Liver (tissue), 9 donors: ENCODE data around the gene MECP2. TPM values are rescaled to one million over a fixed set of nuclear protein-coding genes. Genes with fewer than 3 reads are reported as not detected.

Experiments used
- DNase-seq: peaks from one replicate; pipeline ENCODE4 v3.0.0-alpha.2; 2017; ENCODE audit warnings: low spot score
- H3K27ac ChIP-seq, 2 donors: one replicate each; pipeline ENCODE4 v1.7.0; 2013; ENCODE audit warnings: inconsistent platforms in 2 of 2, low read length in 2 of 2, control low read depth in 1 of 2, low read depth in 1 of 2, mild to moderate bottlenecking in 1 of 2
- H3K27me3 ChIP-seq, 4 donors: one replicate each; pipeline versions ENCODE4 v1.6.1 to v1.7.0; 2013; ENCODE audit warnings: low read length in 3 of 4, inconsistent platforms in 1 of 4, mild to moderate bottlenecking in 1 of 4, moderate library complexity in 1 of 4; ENCODE audit not compliant: control insufficient read depth in 4 of 4, insufficient read depth in 4 of 4
- H3K36me3 ChIP-seq, 4 donors: one replicate each; pipeline versions ENCODE4 v1.6.1 to v1.7.0; 2013; ENCODE audit warnings: low read length in 3 of 4, mild to moderate bottlenecking in 3 of 4, low read depth in 1 of 4, moderate library complexity in 1 of 4; ENCODE audit not compliant: control insufficient read depth in 4 of 4, insufficient read depth in 3 of 4
- H3K4me1 ChIP-seq, 4 donors: one replicate each; pipeline versions ENCODE4 v1.6.1 to v1.7.0; 2013; ENCODE audit warnings: low read length in 3 of 4, mild to moderate bottlenecking in 3 of 4, moderate library complexity in 1 of 4; ENCODE audit not compliant: control insufficient read depth in 4 of 4, insufficient read depth in 4 of 4
- H3K4me3 ChIP-seq, 3 donors: one replicate each; pipeline versions ENCODE4 v1.6.1 to v1.7.0; 2013; ENCODE audit warnings: low read length in 3 of 3, control low read depth in 1 of 3, low read depth in 1 of 3, mild to moderate bottlenecking in 1 of 3
- H3K9ac ChIP-seq, 2 donors: one replicate each; pipeline ENCODE4 v1.7.0; 2013; ENCODE audit warnings: low read length in 2 of 2, mild to moderate bottlenecking in 2 of 2, moderate library complexity in 2 of 2, control low read depth in 1 of 2, low read depth in 1 of 2
- H3K9me3 ChIP-seq, 4 donors: one replicate each; pipeline versions ENCODE4 v1.6.1 to v1.7.0; 2013; ENCODE audit warnings: low read length in 3 of 4; ENCODE audit not compliant: control insufficient read depth in 4 of 4
- CTCF ChIP-seq: fragments of 150-350 bp; IDR thresholded peaks from 2 replicates; pipeline ENCODE4 v1.5.1; 2017; ENCODE audit warnings: improper control_type of control experiment, low read depth, low read length; ENCODE audit not compliant: missing input control
- EGR1 ChIP-seq, 2 donors: IDR thresholded peaks; 2 replicates each; pipeline ENCODE4 v1.6.1; 2016 to 2018; ENCODE audit warnings: antibody characterized with exemption in 2 of 2, low read depth in 2 of 2
- FOXA1 ChIP-seq: IDR thresholded peaks from 2 replicates; pipeline ENCODE4 v1.6.1; 2016; ENCODE audit warnings: antibody characterized with exemption
- FOXA2 ChIP-seq: IDR thresholded peaks from 2 replicates; pipeline ENCODE4 v1.6.1; 2016; ENCODE audit warnings: antibody characterized with exemption
- GABPA ChIP-seq, 2 donors: IDR thresholded peaks in 1 of 2; conservative IDR thresholded peaks in 1 of 2; 2 replicates each; pipeline ENCODE4 v1.6.1; 2016; ENCODE audit warnings: antibody characterized with exemption in 2 of 2, mild to moderate bottlenecking in 1 of 2, moderate library complexity in 1 of 2
- HNF4A ChIP-seq, 2 donors: conservative IDR thresholded peaks; 2 replicates each; pipeline ENCODE4 v1.6.1; 2016; ENCODE audit warnings: antibody characterized with exemption in 2 of 2, mild to moderate bottlenecking in 2 of 2
- HNF4G ChIP-seq: IDR thresholded peaks from 2 replicates; pipeline ENCODE4 v1.6.1; 2016; ENCODE audit warnings: antibody characterized with exemption
- JUND ChIP-seq, 2 donors: IDR thresholded peaks; 2 replicates each; pipeline ENCODE4 v1.6.1; 2016; ENCODE audit warnings: antibody characterized with exemption in 2 of 2
- MAX ChIP-seq: IDR thresholded peaks from 2 replicates; pipeline ENCODE4 v1.6.1; 2016; ENCODE audit warnings: antibody characterized with exemption
- NR2F2 ChIP-seq: IDR thresholded peaks from 2 replicates; pipeline ENCODE4 v1.6.1; 2016; ENCODE audit warnings: antibody characterized with exemption
- RAD21 ChIP-seq, 2 donors: IDR thresholded peaks; 2 replicates each; pipeline ENCODE4 v1.6.1; 2016; ENCODE audit warnings: antibody characterized with exemption in 2 of 2, mild to moderate bottlenecking in 2 of 2
- RXRA ChIP-seq, 2 donors: IDR thresholded peaks; 2 replicates each; pipeline ENCODE4 v1.6.1; 2017 to 2018; ENCODE audit warnings: antibody characterized with exemption in 2 of 2, mild to moderate bottlenecking in 1 of 2
- SP1 ChIP-seq: IDR thresholded peaks from 2 replicates; pipeline ENCODE4 v1.6.1; 2018; ENCODE audit warnings: antibody characterized with exemption, mild to moderate bottlenecking
- TAF1 ChIP-seq: conservative IDR thresholded peaks from 2 replicates; pipeline ENCODE4 v1.6.1; 2016; ENCODE audit warnings: antibody characterized with exemption, mild to moderate bottlenecking
- YY1 ChIP-seq: IDR thresholded peaks from 2 replicates; pipeline ENCODE4 v1.6.1; 2016; ENCODE audit warnings: antibody characterized with exemption, mild to moderate bottlenecking
- WGBS: extraction: QIAGEN DNeasy Blood & Tissue Kit; methylation state at CpG from one replicate; pipeline ENCODE4 v1.1.7; 2013; 5-methylcytosine and 5-hydroxymethylcytosine counted together
- polyA plus RNA-seq, 2 donors: library from polyadenylated mRNA; stranded (reverse) in 1 of 2; unstranded in 1 of 2; fragments of 200-250 nt in 1 of 2; fragments of >200 nt in 1 of 2; fragmentation: Nextera tagmentation in 1 of 2; extraction: Ambion mirVana in 1 of 2; gene quantifications; one replicate each; pipeline versions ENCODE4 v1.2.1 to v1.2.3, GENCODE V29; 2013 to 2015
- total RNA-seq, 2 donors: library from RNA; depleted of rRNA; stranded (reverse); fragments of >200 nt; gene quantifications; one replicate each; pipeline ENCODE4 v1.2.3, GENCODE V29; 2014
- TF ChIP-seq, protein P1 (sequence below): IDR thresholded peaks from 2 replicates; pipeline ENCODE4 v1.6.1; 2016; ENCODE audit warnings: antibody characterized with exemption, mild to moderate bottlenecking
- TF ChIP-seq, protein P2 (sequence below): IDR thresholded peaks from 2 replicates; pipeline ENCODE4 v1.6.1; 2016; ENCODE audit warnings: antibody characterized with exemption
- TF ChIP-seq, protein P3 (sequence below): IDR thresholded peaks from 2 replicates; pipeline ENCODE4 v1.6.1; 2016; ENCODE audit warnings: antibody characterized with exemption
- donor health status: healthy.
- donor health status: healthy.
- donor health status: healthy.
- donor health status: healthy.
- donor health status: healthy.

MECP2 gene
- total and polyA plus RNA-seq, 4 donors, result 6.9 to 22.0 (median 10.0) TPM

DNA sequence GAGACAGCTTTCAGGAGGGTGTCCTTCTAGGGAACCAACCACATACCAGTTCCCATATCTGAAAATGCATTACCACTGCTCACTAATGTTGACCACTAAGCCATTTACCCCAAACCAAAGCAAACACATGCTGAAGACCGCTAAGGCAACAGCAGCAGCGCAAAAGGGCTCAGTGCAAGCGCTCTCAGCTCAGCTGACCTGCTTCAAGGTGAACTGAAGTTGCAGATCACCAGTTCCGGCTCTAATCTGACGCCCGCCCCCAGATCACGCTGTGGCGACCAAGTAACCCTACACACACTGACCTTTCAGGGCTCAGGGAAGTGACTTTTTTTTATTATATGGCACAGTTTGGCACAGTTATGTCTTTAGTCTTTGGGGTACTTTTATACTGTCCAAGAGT, 5.8 kb downstream of the MECP2 start:
- H3K9me3 ChIP-seq, result no peaks in the 10 kb centered on the region
- no peak overlapping the region for H3K27ac ChIP-seq
- WGBS, result 61% methylated on average over 8 of the region's 8 CpGs
- H3K4me1 ChIP-seq, result peaks cover 3 to 27% (median 16%) of the 10 kb centered on the region in 4 donors
- H3K9ac ChIP-seq, result no peak overlapping the region
- H3K4me3 ChIP-seq, result no peak overlapping the region
- no peak for TF ChIP-seq EGR1 (IDR thresholded peaks at IDR 0.05; ENCODE audit: low read depth in 2 of 2)
- no peak for TF ChIP-seq SP1
- TF ChIP-seq, protein P1, sequence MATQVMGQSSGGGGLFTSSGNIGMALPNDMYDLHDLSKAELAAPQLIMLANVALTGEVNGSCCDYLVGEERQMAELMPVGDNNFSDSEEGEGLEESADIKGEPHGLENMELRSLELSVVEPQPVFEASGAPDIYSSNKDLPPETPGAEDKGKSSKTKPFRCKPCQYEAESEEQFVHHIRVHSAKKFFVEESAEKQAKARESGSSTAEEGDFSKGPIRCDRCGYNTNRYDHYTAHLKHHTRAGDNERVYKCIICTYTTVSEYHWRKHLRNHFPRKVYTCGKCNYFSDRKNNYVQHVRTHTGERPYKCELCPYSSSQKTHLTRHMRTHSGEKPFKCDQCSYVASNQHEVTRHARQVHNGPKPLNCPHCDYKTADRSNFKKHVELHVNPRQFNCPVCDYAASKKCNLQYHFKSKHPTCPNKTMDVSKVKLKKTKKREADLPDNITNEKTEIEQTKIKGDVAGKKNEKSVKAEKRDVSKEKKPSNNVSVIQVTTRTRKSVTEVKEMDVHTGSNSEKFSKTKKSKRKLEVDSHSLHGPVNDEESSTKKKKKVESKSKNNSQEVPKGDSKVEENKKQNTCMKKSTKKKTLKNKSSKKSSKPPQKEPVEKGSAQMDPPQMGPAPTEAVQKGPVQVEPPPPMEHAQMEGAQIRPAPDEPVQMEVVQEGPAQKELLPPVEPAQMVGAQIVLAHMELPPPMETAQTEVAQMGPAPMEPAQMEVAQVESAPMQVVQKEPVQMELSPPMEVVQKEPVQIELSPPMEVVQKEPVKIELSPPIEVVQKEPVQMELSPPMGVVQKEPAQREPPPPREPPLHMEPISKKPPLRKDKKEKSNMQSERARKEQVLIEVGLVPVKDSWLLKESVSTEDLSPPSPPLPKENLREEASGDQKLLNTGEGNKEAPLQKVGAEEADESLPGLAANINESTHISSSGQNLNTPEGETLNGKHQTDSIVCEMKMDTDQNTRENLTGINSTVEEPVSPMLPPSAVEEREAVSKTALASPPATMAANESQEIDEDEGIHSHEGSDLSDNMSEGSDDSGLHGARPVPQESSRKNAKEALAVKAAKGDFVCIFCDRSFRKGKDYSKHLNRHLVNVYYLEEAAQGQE, result no peak
- TF ChIP-seq FOXA1, result no peak
- TF ChIP-seq, protein P2, sequence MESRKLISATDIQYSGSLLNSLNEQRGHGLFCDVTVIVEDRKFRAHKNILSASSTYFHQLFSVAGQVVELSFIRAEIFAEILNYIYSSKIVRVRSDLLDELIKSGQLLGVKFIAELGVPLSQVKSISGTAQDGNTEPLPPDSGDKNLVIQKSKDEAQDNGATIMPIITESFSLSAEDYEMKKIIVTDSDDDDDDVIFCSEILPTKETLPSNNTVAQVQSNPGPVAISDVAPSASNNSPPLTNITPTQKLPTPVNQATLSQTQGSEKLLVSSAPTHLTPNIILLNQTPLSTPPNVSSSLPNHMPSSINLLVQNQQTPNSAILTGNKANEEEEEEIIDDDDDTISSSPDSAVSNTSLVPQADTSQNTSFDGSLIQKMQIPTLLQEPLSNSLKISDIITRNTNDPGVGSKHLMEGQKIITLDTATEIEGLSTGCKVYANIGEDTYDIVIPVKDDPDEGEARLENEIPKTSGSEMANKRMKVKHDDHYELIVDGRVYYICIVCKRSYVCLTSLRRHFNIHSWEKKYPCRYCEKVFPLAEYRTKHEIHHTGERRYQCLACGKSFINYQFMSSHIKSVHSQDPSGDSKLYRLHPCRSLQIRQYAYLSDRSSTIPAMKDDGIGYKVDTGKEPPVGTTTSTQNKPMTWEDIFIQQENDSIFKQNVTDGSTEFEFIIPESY, result no peak
- TF ChIP-seq, protein P3, sequence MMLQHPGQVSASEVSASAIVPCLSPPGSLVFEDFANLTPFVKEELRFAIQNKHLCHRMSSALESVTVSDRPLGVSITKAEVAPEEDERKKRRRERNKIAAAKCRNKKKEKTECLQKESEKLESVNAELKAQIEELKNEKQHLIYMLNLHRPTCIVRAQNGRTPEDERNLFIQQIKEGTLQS, result no peak
- no peak for TF ChIP-seq RXRA (IDR thresholded peaks at IDR 0.05)
- TF ChIP-seq FOXA2, result no peak
- TF ChIP-seq HNF4G, result no peak
- no peak for TF ChIP-seq HNF4A (conservative IDR thresholded peaks at IDR 0.05)
- TF ChIP-seq TAF1, result no peak
- no peak for TF ChIP-seq RAD21 (IDR thresholded peaks at IDR 0.05)
- TF ChIP-seq GABPA (IDR thresholded peaks at IDR 0.05 in 1 of 2, conservative IDR thresholded peaks at IDR 0.05 in 1 of 2), result no peak
- no peak for TF ChIP-seq NR2F2
- no peak for TF ChIP-seq JUND (IDR thresholded peaks at IDR 0.05)
- no peak for DNase-seq
- no peaks in the 10 kb centered on the region for H3K27me3 ChIP-seq
- H3K36me3 ChIP-seq, result peaks cover 0 to 3% (median 1%) of the 10 kb centered on the region in 4 donors

- no peak overlapping the region for H3K9ac ChIP-seq
- H3K27me3 ChIP-seq, result no peaks in the 10 kb centered on the region
- H3K27ac ChIP-seq, result no peak overlapping the region
- peaks cover 0 to 3% (median 1%) of the 10 kb centered on the region in 4 donors for H3K36me3 ChIP-seq
- H3K4me3 ChIP-seq, result no peak overlapping the region
- H3K9me3 ChIP-seq, result no peaks in the 10 kb centered on the region
- no peak for DNase-seq
- WGBS, result 90% methylated on average over 4 of the region's 4 CpGs
- H3K4me1 ChIP-seq, result peaks cover 3 to 20% (median 11%) of the 10 kb centered on the region in 4 donors
- no peak for TF ChIP-seq MAX
- TF ChIP-seq RXRA (IDR thresholded peaks at IDR 0.05), result no peak
- TF ChIP-seq YY1, result no peak
- TF ChIP-seq HNF4G, result no peak
- TF ChIP-seq RAD21 (IDR thresholded peaks at IDR 0.05), result no peak
- TF ChIP-seq, protein P2, result no peak
- TF ChIP-seq GABPA (IDR thresholded peaks at IDR 0.05 in 1 of 2, conservative IDR thresholded peaks at IDR 0.05 in 1 of 2), result no peak
- TF ChIP-seq, protein P3, result no peak
- no peak for TF ChIP-seq EGR1 (IDR thresholded peaks at IDR 0.05; ENCODE audit: low read depth in 2 of 2)
- TF ChIP-seq TAF1, result no peak
- no peak for TF ChIP-seq JUND (IDR thresholded peaks at IDR 0.05)
- TF ChIP-seq FOXA1, result no peak
- TF ChIP-seq NR2F2, result no peak
- no peak for TF ChIP-seq SP1
- TF ChIP-seq CTCF, result no peak
- TF ChIP-seq HNF4A (conservative IDR thresholded peaks at IDR 0.05), result no peak
Measured at GRCh38 chrX:154090731-154091130, 6.8 kb downstream of the MECP2 start.
